ENCODE data around the gene PHETA2.
"Not testable (repeated sequence)": the region's sequence is repeated elsewhere in the genome, so short reads cannot be mapped to it uniquely, and the experiment has no call there.

Gene PHETA2

DNA sequence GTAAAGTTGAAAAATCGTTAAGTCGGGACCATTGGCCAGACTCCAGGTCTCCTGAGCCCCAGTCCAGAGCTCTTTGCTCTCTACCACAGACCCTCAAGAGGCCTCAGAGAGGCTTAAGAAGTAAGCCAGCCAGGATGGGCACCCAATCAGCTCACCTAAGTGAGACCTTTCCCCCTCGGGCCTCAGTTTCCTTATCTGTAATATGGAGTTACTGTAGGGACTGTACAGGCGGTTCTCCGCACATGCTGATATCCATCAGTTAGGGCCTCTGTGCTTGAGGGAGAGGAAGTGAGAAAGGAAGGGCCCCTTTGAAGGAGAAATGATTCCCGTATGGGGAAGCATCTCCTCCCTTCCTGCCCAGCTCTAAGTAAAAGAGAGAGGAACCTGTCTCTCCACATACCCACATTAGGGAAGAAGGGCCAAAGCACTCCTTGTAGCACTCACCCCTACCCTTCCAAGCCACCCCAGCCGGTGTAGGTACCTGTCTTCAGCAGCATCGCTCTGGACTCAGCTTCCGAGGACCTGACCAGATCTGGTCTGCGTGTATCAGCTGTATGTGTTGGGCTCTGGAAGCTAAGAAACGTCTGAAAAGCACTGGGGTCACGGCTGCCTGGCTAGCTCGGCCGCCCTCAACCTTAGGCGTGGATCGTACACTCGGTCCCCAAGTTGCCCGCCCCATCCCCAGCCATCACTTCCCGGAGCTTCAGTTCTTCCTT, 4.1 kb upstream of the PHETA2 start:
- DNase-seq (ENCODE audit: low read depth in 3 of 3, low spot score in 1 of 3), result no peak

DNA sequence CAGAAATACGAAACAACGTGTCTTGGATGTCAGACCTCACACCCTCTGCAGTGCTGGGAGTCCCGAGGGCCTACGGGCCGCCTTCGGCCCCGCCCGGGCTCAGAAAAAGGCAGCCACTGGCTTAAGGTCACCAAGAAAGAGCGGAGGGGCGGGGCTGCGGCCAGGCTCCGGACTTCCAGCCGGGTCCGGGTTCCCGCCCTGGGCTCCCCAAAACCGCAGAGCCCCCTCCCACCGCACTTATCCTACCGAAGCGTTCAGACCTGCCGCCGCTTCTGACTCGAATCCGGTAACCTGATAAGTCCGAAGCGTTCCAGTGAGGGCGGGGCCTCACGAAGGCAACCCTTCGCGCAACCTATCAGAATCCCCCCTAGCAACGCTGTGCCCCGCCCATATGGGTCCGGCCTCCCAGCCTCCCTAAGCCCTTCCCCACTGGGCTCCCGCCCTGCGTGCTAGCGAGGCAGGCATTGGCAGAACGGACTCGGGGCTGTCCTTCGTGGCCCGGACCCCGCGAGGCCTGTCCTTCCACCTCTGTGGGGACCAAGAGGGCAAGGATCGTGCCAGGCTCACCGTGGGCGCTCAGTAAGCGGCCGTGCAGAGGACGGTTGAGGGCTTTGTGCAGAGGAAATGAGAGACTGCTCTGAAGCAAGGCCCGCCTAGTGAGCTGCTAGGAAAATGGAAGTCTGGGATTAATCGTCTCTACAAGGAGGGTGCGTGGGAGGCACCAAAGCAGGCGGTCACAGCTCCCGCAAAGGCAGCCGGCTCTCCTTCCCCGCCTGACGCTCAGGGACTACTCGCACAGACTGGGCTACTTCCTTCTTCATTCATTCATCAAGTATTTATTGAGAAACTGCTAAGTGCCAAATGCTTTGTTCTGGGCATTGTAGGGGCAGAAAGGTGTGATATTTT, 3.3 kb upstream of the PHETA2 start, which contains the start of gene NAGA:
Gene NAGA, minus strand, starts transcription at position 296 of the 906 bp plus-strand sequence. CDS start 515 bp downstream, outside the sequence.
- DNase-seq (ENCODE audit: low read depth in 3 of 3, low spot score in 1 of 3), result peak; percentile 69 to 79 (median 70)

DNA sequence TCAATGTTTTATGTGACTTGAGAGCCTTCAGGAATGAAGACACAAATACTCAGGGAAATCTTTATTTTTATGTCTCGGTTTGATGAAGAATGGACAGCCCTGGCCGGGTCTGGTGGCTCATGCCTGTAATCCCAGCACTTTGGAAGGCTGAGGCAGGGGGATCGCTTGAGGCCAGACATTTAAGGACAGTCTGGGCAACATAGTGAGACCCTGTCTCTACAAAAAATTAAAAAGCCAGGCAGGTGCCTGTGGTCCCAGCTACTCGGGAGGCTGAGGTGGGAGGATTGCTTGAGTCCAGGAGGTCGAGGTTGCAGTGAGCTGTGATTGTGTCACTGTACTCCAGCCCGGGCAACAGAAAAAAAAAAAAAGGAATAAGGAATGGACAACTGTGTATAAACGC, 2.5 kb upstream of the PHETA2 start:
- not testable (repeated sequence) for DNase-seq (ENCODE audit: low read depth in 3 of 3, low spot score in 1 of 3)

DNA sequence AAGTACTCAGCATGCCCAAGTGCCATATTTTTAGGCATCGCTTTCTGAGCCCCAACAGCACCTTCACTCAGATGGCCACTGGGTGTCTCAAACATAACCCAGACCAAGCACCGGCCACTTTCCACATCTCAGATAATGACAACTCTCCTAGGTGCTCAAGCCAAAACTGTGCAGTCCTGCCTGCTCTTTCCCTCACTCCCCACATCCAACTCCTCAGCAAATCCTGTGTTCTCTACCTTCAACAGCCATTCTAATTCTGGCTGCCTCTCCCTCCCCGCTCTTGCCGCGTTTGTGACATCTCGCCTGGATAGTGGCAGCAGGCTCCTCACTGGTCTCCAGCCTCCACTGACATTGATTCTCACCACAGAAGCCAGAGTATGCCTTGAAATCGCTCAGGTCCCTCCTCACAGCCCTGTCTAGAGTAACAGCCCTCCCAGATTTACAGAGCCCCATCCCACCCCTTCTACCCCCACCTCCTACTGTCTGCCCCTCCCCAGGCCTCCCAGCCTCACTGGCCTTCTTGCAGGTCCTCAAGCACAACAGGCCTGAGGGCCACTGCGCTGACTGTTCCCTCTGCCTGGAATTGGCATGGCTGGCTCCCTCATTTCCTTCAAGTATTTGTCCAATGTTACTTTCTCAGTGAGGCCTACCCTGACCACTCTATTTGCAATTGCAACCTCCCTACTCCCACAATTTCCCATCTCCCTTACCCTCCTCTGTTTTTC, 1.3 kb upstream of the PHETA2 start:
- no peak for DNase-seq (ENCODE audit: low read depth in 3 of 3, low spot score in 1 of 3)

DNA sequence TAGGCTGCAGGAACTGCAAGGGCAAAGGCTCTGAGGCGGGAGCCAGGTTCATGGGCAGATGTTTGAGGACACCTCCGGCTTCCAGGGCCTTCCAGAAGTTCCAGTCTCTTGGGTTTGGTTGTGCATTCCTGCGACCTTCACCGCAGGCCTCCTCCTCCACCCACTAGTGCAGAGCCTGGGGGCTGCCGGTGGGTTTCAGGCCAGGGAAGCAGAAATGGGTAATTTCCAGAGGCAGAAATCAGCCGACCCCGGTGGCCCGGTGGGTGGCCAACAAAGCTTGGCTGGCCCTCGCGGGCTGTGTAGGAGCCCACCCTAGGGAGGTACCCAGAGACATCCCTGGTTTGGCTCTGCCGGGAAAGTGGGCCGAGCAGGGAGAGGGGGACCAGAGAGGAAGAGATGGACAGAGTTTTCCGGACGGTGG, 417 bp upstream of the PHETA2 start:
- DNase-seq (ENCODE audit: low read depth in 3 of 3, low spot score in 1 of 3), result no peak

DNA sequence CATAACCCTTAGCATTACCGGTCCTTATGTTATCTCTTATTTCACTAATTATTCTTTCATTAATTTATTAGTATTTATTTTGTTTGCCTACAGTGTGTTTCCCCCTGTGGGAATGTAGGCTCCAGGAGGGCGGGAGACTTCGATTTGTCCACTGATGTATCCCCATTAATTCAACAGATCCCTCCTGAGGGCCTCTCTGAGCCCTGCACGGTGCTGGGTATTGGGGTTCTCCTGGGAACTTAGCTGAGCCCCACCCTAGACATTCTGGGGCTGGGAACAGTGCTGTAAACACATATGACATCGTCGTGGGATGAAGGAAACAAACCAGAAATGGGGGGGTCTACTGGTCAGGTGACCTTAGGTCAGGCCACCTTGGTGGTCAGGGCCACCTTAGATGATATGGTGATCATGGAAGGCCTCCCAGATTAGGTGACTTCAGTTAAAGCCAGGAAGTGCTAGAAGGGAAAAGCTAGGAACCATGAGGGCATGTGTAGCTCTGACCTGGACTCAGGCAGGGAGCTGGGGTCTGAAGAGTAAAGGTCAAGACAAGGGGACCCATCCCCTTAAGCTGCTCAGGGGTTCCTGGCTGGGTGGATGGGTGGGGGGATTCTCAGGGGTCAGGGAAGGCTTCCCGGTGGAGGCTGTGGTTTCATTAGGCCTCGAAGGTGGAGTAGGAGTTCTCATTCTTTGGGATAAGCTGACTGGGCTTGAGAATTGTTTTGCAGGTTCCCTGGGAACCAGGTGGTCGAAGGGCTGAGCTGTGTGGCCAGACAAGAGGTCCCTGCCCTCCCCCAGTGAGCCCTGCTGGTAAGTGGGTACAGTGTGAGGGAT, 1.0 kb downstream of the PHETA2 start:
- DNase-seq (ENCODE audit: low read depth in 3 of 3, low spot score in 1 of 3), result no peak

DNA sequence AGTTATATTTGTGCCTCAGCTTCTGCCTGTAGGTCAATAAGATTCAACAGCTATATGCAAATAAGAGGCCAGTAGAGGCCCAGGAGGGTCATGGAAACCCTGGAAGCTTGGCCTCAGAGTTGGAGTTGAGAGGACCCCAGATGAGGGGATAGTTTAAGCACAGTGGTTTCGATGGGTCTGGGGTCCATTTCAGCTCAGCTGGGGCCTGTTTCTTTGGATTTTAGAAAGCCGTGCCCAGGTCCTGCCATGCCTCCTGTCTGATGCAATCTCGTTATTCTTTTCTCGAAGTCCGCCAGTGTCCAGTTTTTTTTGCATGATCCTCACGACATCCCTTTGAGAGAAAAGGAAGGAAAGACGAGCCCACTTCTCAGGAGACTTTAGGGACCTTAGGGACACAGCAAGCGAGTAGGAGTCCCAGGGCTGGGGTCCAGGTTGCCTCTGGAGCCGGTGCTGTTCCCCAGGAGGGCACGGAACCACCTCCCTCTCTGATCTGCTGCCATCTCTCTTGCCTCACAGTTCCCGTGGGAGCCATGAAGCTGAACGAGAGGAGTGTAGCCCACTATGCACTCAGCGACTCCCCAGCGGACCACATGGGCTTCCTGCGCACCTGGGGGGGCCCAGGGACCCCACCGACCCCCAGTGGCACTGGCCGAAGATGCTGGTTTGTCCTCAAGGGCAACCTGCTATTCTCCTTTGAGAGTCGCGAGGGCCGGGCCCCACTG, 2.9 kb downstream of the PHETA2 start:
- no peak for DNase-seq (ENCODE audit: low read depth in 3 of 3, low spot score in 1 of 3)

DNA sequence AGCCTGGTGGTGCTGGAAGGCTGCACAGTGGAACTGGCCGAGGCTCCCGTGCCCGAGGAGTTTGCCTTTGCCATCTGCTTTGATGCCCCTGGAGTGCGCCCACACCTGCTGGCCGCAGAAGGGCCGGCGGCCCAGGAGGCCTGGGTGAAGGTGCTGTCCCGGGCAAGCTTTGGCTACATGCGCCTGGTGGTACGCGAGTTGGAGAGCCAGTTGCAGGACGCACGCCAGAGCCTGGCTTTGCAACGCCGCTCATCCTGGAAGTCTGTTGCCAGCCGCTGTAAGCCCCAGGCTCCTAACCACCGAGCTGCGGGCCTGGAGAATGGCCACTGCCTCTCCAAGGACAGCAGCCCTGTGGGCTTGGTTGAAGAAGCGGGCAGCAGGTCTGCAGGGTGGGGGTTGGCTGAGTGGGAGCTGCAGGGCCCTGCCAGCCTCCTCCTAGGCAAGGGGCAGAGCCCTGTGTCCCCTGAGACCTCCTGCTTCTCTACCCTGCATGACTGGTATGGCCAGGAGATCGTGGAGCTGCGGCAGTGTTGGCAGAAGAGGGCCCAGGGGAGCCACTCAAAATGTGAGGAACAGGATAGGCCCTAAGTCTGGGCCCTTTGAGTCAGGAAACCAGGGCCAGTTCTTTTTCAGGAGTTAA, 3.6 kb downstream of the PHETA2 start:
- DNase-seq (ENCODE audit: low read depth in 3 of 3, low spot score in 1 of 3), result no peak

DNA sequence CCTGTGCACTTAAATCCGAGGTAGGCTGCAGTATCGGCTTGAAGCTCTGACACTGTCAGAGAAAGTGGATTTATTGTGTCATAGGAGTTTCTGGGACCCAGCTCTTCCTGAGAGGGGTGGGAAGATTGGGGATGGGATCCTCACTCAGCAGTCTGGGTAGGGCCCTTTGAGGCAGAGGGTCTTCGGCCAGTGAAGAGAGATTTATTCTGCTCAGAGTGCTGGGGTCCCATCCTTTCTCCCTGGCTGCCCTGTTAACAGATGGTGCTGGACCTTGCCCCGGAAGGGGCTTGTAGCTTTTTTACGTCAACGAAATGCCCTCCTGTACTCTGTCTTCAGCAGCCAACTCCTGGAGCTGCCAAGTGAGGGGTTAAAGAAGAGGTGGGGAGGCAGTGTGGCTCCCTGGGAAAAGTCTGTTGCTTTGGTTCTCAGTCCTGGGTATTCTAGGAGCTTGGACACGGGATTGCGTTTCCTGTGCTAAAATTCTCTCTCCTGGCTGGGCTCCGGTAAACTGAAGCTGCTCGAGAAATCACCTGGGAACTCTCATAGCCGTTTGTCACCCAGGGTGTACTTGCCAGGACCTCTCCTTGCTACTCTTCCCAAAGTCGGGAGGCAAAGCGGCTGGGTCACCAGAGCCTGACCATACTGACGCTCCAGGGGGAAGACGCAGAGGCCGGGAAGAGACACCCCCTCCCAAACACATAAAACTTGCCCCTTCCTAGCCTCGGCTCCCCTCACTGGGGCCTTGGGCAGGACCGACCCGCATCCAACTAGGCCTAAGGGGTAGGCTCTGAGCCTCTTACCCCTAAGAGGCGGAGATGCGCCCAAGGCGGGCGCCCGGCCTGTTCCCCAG, 4.6 kb downstream of the PHETA2 start:
- DNase-seq (ENCODE audit: low read depth in 3 of 3, low spot score in 1 of 3), result no peak

DNA sequence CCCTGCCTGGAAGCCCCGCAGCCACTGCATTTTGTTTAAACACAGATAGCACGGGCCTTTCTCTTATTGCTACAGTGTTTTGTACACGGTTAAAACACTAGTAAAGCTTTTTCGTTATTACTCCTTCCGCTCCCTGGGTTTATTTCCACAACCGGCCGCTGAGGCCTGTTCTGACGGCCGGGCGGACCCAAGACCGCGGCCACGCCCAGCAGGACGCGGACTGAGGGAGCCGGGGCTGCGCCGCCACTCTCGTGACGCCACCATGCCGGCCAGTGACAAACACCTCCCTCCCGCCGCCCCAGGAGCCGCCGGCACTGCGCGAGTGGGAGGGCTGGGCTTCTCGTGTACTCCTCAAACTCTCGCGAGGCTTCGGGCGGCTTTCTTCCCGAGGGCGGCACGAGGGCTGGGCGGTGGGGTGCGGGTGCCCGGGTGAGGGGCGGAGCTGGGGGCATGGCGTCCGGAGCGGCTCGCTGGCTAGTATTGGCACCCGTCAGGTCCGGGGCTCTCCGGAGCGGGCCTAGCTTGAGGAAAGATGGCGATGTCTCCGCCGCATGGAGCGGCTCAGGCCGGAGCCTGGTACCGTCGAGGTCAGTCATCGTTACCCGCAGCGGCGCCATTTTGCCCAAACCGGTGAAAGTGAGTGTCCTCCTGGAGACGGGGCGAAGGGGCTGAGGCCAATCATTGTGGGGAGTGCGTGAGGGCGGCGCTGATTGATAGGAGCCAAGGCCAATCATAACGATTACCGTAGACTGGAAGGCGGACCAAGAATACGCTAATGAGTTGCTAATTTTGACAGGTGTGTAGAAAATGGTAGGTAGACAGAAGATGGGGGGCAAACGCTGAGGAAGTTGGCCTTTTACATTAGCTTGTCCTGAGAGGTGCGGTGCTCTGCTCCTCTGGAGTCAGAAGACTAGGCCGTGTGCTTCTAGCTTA, 5.5 kb downstream of the PHETA2 start, which contains the start of gene SMDT1:
Gene SMDT1, plus strand, starts transcription at position 382 of the 933 bp plus-strand sequence. Its CDS starts 69 bp downstream, at position 451.
- DNase-seq (ENCODE audit: low read depth in 3 of 3, low spot score in 1 of 3), result peak; percentile 93 to 97 (median 95)

DNA sequence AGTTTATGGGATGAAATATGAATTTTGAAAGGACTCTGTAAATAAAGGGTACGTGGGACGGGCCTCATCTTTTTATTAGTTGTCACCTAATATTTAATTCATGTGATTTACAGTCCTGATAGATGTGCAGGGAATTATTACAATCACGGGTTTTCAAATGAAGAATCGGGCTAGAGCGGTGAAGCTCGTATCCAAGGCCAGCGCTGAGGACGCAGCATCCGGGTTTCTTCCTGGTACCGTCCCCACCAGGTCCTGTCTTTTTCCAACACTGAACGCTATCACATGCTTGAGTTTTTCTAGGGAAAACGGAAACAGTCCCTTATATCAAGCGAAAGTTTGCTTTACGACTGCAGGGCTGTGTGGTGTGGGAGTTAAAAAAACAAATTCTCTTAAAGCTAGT, 6.2 kb downstream of the PHETA2 start:
- no peak for DNase-seq (ENCODE audit: low read depth in 3 of 3, low spot score in 1 of 3)

DNA sequence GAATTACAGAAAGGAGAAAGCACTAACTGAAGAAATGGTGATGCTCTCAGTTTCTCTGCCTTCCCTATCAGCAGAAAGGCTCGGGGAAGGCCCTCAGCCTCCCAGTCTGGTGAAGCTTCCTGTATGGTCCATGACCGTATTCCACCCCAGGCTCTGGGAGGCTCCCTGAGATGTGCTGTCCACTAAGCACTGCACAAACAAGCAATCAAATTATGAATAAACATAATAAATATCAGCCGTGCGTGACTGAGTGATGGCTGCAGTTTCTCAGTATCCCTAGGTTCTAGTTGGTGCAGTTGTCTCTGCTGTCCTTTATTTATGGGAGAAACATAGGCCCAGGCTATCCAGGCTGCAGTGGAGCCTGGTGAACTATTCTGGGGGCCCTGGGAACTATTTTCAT, 9.1 kb downstream of the PHETA2 start:
- DNase-seq (ENCODE audit: low read depth in 3 of 3, low spot score in 1 of 3), result no peak

DNA sequence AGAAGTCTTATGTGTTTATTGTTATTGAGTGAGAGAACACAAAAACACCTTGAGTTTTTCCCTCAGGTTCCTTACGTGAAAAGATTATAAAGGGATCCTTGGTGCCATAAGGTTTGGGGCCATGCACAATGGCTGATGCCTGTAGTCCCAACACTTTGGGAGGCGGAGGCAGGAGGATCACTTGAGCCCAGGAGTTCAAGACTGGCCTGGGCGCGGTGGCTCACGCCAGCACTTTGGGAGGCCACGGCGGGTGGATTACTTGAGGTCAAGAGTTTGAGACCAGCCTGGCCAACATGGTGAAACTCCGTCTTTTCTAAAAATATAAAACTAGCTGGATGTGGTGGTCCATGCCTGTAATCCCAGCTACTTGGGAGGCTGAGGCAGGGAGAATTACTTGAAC, 10.8 kb downstream of the PHETA2 start:
- DNase-seq (ENCODE audit: low read depth in 3 of 3, low spot score in 1 of 3), result no peak

DNA sequence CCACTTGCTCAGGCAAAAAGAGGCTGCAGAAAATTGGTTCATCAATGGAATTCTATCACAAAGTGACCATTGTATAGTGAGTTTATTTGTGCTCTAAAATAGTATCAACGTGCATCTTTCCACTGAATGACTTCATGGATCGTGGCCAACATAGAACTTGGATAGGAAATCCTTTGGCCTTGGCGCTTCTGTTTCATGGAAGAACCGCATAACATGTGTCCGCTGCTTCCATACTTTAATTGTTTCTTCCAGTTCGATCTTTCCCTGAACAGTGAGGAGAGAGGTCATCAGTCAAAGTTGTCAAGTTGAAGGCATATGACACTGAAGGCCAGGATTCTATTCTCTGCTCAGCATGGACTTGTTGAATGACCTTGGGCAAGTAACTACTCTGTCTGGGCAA, 12.0 kb downstream of the PHETA2 start:
- DNase-seq (ENCODE audit: low read depth in 3 of 3, low spot score in 1 of 3), result no peak

DNA sequence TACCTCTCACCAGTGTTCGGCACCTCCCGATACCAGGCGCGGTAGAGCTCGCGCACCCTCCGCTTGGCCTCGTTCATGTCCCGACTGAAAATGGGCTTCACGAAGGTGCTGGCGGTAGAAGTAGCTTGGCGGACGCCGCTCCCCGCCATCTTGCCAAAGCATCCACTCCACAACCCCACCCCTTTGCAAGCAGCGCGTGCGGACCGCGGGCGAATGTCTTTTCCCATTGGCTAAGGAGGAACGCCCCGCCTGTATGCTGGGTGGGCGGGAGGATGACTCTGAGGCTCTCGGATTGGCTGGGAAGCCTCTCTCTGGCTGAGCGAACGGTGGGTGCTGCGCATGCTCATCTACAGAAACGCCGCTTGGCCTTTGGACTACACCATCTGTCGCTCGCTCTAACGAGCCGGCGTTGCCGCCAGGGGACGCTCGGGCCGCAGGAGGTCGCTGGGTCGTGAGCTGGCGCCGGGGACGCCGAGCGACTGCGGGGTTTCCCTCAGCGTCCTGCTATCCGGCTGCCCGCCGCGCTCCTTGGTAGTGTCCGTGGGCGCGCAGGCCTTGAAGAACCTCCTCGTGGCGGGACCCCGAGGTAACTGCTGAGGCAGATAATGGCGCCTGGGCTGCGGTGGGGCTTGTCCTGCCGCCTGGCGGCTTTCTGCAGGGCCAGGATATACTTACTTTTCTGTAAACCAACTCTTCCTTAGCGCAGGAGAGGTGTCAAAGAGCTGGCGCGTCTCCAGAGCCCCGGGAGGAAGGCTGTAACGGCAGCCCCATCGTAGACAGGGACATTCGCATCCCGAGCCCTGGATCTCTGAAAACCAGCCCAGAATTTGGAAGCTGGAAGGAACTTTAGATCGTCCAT, 16.8 kb downstream of the PHETA2 start, which contains the start of gene NDUFA6:
Gene NDUFA6, minus strand, starts transcription at position 177 of the 859 bp plus-strand sequence. Its CDS starts 28 bp downstream, at position 149.
- peak; percentile 92 to 98 (median 96) for DNase-seq (ENCODE audit: low read depth in 3 of 3, low spot score in 1 of 3)

DNA sequence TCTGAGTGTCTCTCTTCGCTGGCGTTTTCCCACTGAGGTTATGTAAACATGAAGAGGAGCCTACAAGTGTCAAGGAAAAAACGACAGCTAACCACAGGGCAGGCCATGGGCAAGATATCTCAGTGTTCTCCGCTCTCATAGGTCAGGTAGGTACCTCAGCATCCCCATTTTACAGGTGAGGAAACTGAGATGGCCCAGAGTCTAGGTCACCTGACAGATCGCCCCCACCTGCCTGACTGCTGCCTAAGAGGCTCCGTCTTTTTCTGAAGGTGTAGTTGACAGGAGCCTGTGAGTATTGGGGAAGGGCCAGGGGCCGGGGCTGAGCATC, 17.4 kb downstream of the PHETA2 start:
- no peak for DNase-seq (ENCODE audit: low read depth in 3 of 3, low spot score in 1 of 3)
